Fibroblast of pulmonary artery (primary cell): ENCODE data around the gene MCAT.
A peak's percentile ranks its signal among the peaks of the same experiment; 100 is the strongest.

ENCODE experiments used
- DNase-seq: peaks from one replicate; pipeline ENCODE4 v3.0.0-alpha.2; 2010; ENCODE audit warnings: low read depth
- H3K4me3 ChIP-seq: replicated peaks from 2 replicates; pipeline ENCODE4 v1.5.1; 2011; ENCODE audit warnings: low read depth, mild to moderate bottlenecking, control low read depth, low read length, moderate library complexity
- CTCF ChIP-seq: IDR thresholded peaks from 2 replicates; pipeline ENCODE4 v1.5.1; 2011; ENCODE audit warnings: mild to moderate bottlenecking, control low read depth, low read length, inconsistent platforms; ENCODE audit errors: missing control alignments

Gene MCAT

GRCh38 chr22:43185860-43186261, 42.7 kb upstream of the MCAT start:
- TF ChIP-seq CTCF, result no peak
- DNase-seq, result peak; percentile 39
- H3K4me3 ChIP-seq, result peak overlapping the region; percentile 77

GRCh38 chr22:43183496-43184277, 40.5 kb upstream of the MCAT start:
- no peak overlapping the region for H3K4me3 ChIP-seq
- DNase-seq, result peak; percentile 90
- no peak for TF ChIP-seq CTCF

DNA sequence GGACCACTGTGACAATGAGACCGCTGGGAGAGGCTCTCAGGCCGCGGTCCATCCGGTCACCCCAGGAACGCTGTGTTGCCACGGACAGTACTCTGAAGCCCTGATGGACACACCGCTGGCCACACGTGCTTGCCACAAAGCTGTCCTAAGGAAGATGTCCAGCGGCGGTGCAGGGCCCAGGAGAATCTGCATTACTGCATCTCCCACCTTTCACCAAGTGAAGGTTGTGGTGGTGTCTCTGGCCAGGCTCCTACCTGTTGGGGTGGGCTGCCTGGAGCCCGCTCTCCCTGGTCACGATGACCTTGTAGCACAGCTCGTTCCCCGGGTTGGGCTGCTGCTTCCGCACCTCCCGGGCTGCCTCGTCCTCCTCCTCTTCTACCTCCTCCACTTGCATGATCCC, 39.5 kb upstream of the MCAT start:
- DNase-seq, result no peak
- no peak for TF ChIP-seq CTCF

GRCh38 chr22:43182118-43182517, 38.9 kb upstream of the MCAT start:
- no peak overlapping the region for H3K4me3 ChIP-seq
- no peak for DNase-seq
- TF ChIP-seq CTCF, result no peak

More for the DNA sequence above, 39.5 kb upstream of the MCAT start:
- no peak overlapping the region for H3K4me3 ChIP-seq

GRCh38 chr22:43181321-43182076, 38.3 kb upstream of the MCAT start:
- H3K4me3 ChIP-seq, result no peak overlapping the region
- no peak for DNase-seq
- TF ChIP-seq CTCF, result no peak

DNA sequence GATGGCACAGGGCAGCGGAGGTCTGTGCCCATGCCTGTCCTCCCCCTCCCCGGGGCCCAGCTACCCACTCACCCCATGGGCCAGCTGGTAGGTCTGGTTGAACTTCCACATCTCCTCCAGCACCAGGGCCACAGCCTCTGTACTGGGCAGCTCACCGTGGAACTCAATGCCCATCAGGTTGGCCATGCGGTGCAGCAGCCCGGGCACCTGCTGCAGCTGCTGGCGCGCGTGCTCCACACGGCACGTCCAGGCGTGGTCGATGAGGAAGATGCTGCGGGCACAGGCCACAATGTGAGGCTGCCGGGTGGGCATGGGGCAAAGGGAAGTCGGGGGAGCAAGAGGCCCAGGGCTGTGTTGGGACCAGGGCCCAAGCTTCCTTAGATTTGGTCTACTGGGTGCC, 37.5 kb upstream of the MCAT start:
- no peak for TF ChIP-seq CTCF
- no peak for DNase-seq
- H3K4me3 ChIP-seq, result no peak overlapping the region
